Right renal cortex interstitium (tissue), 3 donors: ENCODE results near the gene DCBLD2. TPM values are rescaled to one million over a fixed set of nuclear protein-coding genes. Genes with fewer than 3 reads are reported as not detected.
"Not testable (repeated sequence)": the region's sequence is repeated elsewhere in the genome, so short reads cannot be mapped to it uniquely, and the experiment has no call there.

Experiments
- DNase-seq, 3 donors: peaks; one replicate each; pipeline ENCODE4 v3.0.0-alpha.2; 2013; ENCODE audit warnings: low read depth in 3 of 3, low spot score in 2 of 3
- polyA plus RNA-seq, 3 donors: library from polyadenylated mRNA; unstranded; fragments of 120-200 nt; gene quantifications; one replicate each; pipeline ENCODE4 v1.2.1, GENCODE V29; 2013; ENCODE audit not compliant: insufficient read length in 3 of 3

Gene DCBLD2
- polyA plus RNA-seq, 3 donors = 49.2 to 51.9 (median 51.3) TPM

DNA sequence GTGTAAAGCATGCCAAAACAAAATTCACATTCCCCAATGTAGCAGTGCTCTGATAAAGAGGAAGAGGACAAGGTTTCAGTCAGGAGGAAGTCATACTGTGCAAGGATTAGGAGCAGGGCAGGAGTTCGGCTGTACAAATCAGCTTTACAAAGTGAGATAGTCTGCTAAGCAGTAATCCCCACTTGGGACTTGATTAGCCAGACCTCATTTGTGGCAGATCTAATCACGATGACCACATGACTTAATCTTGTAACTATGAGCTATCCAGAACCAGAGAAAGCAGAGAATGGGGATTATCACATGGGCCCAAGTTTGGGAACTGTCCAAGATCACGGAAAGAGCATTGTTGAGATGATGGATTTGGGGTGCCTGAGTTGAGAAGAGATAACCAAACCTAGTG, 7.8 kb downstream of the DCBLD2 start:
- DNase-seq = no peak

DNA sequence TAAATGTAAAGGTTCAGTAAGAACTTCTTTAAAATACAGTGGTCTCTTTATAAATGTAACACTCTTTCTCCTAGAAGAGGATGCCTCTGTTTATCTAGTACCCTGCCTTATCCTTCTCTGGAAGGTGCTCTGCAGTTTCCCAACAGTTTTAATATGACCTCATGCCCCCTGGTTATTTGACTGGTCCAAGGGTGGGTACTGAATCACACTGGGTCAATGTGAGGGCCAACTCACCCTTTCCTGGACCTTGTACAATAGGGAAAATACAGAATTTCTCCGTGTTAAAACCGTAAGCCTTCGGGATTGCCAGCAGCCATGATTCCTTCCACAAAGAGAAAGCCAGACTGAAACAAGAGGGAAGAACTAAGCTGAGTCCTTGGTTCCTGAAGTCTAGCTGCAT, 9.2 kb downstream of the DCBLD2 start:
- no peak for DNase-seq

DNA sequence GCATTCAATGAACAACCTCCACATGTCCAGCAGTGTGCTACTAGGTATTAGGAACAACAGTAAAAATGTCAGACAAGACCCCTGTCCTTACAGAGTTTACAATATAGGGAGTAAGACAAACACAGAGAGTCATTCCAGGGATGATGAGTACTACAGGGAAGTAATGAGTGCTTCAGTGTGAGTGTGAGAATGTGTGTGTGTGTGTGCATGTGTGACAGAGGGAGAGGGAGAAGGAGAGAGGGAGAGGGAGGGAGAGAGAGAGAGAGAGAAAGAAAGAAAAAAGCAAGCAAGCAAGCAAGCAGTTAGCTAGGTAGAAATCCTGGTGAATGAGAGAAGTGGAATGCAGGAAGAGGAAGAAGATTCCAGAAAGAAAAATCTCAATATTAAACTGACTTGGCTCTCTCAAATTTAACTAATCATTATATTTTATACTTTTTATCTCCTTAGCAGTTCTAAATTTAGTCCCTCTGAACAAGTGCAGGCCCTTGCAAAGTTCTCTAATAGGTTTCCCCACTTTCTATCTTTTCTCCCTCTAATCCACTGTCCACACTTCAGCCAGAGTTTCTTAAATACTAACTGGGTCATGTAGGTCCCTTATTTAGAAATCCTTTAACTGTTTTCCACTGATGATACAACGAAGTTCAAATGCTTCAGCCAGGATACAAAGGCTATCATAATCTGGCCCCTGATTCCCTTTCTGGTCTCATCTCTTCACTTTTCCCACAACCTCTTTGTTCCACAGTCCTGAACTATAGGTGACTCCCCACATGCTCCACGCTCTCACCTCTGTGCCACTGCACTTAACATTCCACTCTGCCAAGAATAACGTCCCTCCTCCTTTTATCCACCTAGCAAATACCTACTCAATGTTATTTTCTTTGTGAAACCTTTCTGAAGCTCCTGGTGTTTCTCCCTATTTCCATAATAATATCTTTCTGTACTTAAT, 10.3 kb downstream of the DCBLD2 start:
- no peak for DNase-seq

DNA sequence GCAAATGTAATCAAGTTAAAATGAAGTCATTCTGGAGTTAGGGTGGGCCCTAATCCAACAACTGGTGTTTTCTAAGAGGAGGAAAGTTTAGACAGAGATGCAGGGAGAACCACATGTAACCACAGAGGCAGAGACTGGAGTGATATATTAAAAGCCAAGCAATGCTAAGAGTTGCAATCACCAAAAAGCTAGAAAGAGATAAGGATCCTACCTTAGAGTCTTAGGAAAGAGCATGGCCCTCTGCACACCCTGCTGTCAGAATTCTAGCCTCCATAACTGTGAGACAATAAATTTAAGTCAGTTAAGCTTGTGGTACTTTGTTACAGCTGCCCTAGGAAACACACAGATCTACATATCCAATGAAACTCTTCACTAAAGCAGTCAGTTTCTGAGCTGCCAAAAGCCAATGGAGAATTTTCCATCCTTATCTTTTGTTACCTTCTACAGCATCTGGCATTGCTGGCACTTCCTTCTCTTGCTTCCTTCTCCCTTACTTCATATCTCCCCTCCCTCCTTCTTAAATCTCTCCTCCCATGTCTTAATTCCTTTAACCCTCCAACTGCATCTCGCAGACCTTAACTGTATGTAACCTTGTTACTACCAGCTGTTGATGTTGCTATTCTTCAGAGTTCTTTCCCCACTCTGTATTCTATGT, 11.2 kb downstream of the DCBLD2 start:
- no peak for DNase-seq

DNA sequence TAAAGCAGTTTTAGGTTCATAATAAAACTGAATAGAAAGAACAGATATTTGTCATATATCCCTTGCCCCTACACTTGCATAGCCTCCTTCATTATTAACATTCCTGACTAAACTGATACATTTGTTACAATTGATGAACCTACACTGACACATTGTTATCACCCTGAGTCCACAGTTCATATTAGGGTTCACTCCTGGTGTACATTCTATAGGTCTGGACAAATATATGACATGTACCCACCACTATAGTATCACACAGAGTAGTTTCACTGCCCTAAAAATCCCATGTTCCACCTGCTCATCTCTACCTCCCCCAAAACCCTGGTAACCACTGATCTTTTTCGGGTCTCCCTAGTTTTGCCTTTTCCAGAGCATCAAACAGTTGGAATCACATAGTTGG, 13.8 kb downstream of the DCBLD2 start:
- DNase-seq = no peak

DNA sequence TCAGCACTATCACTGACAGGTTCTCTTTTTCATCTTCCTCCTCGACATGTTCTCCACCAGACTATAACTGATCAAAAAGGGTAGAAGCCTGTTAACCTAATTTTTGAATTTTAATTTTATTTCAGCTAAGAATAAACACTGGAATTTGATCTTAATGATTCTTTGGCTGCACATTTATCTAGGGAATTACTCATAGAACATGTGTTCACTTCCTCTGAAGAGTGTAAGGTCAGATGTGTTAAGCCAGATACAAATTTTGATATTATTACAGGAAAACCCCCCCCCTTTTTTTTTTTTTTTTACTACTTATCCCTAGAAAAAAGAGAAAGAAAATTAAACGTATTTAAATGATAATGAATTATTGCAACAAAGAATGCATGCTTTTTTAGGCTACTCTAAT, 15.0 kb downstream of the DCBLD2 start:
- DNase-seq = no peak

DNA sequence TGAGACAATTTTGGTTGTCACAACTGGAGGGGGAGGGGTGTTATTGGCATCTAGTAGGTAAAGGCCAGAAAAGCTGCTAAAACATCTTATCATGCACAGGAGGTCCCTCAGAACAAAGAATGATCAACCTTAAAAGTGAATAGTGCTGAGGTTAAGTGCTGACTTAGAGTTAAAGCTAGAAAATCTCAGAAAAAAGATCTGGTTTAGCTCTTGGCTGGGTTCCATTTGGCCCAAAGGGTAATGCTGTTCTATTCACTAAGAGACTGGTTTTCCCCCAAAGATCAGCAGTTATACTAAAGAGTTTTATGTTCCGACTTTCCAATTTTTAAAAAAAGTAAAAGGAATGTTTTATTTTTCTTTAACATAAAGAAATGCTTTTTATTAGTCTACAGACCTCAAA, 15.6 kb downstream of the DCBLD2 start:
- no peak for DNase-seq

DNA sequence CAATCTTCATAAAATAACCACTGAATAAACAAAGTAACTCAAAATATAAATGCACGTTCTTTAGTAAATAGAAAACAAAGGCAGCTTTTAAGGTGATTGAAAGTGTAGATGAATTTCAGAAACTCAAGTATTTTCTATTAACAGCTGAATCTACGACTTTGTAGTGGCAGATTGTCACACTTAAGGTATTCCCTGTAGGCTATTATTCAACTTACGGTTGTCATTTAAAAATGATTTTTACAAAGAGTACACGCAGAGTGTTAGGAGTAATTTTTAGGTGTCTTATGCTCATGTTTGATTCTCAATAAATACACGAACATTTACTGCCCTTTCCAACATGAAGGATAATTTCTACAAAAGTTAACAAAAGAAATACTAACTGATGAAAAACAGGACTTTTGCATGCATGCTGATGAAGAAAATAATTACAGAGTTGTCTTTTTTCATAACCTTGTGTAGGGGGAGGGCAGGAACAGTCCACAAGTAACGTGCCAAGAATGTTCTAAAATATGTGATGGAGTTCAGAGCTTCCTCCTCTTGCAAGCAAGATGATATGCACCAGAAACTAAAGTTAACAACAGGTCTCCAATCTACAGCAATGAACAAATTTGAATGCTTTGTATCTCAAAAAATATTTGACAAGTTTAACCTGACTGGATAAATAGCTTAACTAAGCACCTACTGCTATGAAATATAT, 16.7 kb downstream of the DCBLD2 start:
- DNase-seq = no peak

DNA sequence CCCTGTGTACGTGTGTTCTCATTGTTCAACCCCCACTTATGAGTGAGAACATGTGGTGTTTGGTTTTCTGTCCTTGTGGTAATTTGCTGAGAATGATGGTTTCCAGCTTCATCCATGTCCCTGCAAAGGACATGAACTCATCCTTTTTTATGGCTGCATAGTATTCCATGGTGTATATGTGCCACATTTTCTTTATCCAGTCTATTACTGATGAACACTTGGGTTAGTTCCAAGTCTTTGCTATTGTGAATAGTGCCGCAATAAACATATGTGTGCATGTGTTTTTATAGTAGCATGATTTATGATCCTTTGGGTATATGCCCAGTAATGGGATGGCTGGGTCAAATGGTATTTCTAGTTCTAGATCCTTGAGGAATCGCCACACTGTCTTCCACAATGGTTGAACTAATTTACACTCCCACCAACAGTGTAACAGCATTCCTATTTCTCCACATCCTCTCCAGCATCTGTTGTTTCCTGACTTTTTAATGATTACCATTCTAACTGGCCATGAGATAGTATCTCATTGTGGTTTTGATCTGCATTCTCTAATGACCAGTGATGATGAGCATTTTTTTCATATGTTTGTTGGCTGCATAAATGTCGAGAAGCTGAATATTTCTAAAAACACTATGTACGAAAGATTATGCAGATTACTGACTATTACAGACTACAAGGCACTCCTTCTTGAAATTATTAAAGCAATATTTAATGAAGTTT, 18.7 kb downstream of the DCBLD2 start:
- not testable (repeated sequence) for DNase-seq

DNA sequence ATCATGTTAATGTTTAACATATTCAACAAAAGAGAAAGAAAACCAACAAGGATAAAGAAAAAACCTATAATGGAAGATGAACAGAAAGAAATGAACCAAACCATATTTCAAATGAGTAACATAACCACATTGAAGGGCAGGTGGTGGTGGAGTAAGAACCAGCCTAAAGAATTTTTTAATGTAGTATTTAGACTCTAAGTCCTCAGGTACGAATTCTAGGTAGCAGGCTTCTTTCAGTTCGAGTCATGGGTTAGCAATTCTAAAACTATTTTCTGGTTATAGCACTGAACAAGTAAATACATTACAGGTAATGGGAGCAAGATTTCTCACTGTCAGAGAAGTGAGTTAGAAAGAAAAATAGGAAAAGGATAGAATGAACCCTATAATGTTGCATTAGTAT, 24.4 kb downstream of the DCBLD2 start:
- no peak for DNase-seq

DNA sequence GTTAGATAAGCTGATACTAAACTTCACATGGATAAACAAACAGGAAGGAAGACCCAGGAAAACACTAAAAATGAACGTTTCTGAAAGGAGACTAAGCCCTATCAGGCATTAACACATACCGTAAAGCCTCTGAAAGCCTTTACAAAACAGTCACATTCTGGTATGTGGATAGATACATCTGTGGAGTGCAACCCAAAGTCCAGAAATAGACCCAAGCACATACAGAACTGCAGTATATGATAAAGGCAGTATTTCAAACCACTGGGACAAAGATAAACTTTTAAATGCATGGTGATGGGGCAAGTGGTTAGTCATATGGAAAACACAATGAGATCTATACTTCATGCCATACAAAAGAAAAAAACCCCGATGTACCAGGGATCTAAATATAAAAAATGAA, 26.0 kb downstream of the DCBLD2 start:
- DNase-seq = no peak

DNA sequence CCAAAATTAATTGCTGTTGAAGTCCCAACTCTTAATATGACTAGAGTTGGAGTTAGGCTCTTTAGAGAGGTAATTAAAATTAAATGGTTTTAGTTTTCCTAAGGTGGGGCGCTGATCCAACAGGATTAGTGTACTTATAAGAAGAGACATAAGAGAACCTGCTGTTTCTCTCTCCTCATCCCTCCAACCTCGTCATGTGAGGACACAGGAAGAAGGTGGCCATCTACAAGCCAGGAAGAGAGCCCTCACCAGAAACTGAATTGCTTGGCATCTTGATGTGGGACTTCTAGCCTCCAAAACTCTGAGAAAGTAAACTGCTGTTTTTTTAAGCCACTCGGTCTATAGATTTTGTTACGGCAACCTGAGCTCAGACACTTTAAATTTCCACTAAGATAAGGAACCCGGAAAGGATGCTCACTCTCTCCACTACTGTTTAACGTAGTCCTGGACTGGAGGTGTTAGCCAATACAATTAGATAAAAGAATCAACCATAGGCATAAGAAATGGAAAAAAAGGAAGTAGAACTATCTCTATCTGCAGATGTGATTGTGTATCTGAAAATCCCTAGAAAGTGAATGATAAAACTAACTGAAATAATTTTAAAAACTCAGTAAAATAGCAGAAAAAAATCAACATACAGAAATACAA, 26.8 kb downstream of the DCBLD2 start:
- no peak for DNase-seq

DNA sequence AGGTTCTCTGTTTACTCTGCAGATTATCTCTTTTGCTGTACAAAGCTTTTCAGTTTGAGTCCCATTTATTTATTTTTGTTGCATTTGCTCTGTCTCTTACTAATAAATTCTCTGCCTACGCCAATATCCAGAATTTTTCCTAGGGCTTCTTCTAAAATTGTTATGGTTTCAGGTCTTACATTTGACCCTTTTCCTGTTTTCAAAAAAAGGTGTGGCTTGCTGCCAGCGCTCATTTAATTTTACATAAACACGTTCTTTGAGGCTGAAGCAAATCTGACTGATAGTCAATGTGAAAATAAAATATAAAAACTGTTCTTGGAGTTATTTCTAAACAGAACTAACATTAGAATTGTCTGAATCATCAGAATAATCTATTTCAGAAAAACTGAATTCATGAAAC, 32.1 kb downstream of the DCBLD2 start:
- DNase-seq = no peak

DNA sequence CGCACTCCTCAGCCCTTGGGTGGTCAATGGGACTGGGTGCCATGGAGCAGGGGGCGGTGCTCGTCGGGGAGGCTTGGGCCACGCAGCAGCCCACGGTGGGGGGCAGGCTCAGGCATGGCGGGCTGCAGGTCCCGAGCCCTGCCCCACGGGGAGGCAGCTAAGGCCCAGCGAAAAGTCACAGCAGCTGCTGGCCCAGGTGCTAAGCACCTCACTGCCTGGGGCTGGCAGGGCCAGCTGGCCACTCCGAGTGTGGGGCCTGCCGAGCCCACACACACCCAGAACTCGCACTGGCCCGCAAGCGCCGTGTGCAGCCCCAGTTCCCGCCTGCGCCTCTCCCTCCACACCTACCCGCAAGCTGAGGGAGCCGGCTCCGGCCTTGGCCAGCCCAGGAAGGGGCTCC, 43.5 kb downstream of the DCBLD2 start:
- not testable (repeated sequence) for DNase-seq

DNA sequence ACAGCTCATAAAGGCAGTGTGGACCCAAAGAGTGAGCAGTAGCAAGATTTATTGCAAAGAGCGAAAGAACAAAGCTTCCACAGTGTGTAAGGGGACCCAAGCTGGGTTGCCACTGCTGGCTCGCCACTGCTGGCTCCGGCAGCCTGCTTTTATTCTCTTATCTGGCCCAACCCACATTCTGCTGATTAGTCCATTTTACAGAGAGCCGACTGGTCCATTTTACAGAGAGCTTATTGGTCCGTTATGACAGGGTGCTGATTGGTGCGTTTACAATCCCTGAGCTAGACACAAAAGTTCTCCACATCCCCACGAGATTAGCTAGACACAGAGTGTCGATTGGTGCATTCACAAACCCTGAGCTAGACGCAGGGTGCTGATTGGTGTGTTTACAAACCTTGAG, 44.2 kb downstream of the DCBLD2 start:
- not testable (repeated sequence) for DNase-seq

DNA sequence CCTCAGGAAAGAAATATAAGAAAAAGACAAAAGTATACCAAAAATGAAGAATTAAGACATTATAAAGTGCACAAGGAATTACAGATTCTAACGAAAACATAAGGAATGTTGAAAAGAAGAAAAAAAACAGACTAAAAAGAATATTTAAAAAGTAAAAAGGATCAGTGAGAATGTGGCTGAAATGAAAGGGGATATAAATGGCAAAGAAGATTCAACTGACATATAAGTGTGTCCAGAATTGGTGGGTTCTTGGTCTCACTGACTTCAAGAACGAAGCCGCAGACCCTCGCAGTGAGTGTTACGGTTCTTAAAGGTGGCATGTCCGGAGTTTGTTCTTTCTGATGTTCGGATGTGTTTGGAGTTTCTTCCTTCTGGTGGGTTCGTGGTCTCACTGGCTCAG, 44.8 kb downstream of the DCBLD2 start:
- no peak for DNase-seq

DNA sequence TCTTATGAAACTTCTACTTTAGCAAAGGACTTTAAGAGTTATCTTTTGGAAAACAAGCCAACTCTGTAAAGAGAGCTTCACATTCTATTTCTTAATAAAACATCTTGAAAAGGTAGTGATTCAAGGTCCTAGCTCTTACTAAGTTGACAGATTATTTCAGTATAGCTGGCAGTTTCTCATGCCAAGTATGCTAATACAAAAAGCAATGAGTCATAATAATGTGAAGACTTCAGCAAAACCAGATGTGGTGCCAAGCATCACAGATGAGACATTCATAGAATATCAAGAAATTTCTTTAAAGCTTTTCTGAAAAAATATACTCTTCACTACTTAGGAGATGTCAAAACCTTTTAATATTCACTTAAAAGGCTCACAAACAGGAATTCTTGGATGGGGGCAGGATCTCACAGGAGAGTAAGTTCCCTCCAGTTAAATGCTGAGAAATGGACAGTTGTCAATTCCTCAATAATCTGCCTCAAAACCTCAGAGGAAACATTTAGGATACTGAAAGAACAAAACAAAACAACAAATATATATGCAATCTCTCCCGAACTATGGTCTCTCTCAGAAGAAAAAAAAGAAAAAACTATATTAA, 45.6 kb downstream of the DCBLD2 start:
- DNase-seq = no peak

DNA sequence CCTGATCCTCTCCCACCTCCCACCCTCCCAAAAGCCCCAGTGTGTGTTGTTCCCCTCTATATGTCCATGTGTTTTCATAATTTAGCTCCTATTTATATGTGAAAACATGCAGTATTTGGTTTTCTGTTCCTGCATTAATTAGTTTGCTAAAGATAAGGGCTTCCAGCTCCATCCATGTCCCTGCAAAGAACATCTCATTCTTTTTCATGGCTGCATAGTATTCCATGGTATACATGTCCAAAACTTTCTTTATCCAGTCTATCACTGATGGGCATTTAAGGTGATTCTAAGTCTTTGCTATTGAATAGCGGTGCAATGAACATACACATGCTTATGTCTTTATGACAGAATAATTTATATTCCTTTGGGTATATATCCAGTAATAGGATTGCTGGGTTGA, 53.4 kb downstream of the DCBLD2 start:
- DNase-seq = no peak

DNA sequence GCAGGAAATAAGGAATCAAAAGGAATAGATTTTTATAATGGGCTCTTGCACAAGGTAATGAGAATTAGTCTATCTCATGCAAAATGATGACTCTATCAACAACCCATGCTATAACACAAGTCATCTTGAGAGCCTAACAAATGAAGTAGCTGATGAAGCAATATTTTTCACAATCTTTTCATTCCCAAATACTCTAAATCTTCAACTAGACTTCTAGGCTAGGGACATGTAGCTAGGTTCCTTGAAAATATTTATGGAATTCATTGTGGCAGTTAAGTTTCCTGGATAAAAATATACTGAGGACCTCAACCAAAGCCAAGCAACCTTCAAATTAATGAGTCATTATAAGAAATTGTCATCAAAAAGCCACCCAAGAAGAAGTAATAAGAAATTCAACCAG, 55.4 kb downstream of the DCBLD2 start:
- no peak for DNase-seq
